ENCODE measurements around the gene MYOM3. TPM values are rescaled to one million over a fixed set of nuclear protein-coding genes. Genes with fewer than 3 reads are reported as not detected.

The MYOM3 gene
- total RNA-seq, 1 experiment from 2014 or later = not detected

DNA sequence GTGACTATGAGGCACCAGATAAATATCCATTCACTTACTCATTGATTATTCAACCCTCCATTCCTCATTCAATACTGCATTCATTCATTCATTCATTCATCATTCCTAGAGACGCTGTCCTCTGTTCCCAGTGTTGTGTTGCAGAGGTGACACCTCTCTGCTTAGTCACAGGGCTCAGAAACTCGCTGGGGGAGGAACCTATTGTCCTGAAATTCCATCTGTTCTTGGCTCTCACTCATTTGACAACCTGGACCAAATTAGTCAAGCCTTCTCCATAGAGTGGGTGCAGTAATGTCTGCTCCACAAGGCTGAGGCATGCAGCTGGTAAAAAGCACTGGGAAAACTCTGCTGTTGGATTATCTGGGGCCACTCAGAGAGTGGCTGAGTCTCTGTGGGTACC lies 49.7 kb downstream of the MYOM3 start:
- CTCF ChIA-PET = no interaction called here
- Histone ChIP-seq H3K9me3 (ENCODE audit: low read depth, low read length, poor library complexity, severe bottlenecking) (no peaks in the 10 kb centered on the region), H3K4me1 (ENCODE audit: insufficient read depth, low read length, poor library complexity, severe bottlenecking) (no peaks in the 10 kb centered on the region), H3K27me3 (replicated peaks; ENCODE audit: insufficient read depth, low read depth, low read length, poor library complexity) (no peaks in the 10 kb centered on the region), H3K27ac (ENCODE audit: low read depth, low read length, poor library complexity, severe bottlenecking) (no peak overlapping the region), H3K36me3 (ENCODE audit: insufficient read depth, low read length, poor library complexity, severe bottlenecking) (no peaks in the 10 kb centered on the region), H3K4me3 (ENCODE audit: low read depth, low read length, poor library complexity, severe bottlenecking) (no peak overlapping the region)
- intact Hi-C loops (cut with micrococcal nuclease; ENCODE audit: unreplicated experiment) = no loop called here
- BruUV-seq (replicated peaks) = no TSS peak
- DNase-seq (ENCODE audit: low spot score) = no peak
- TF ChIP-seq EZH2 (IDR thresholded peaks at IDR 0.05; ENCODE audit: borderline replicate concordance, low read depth, low read length, poor library complexity, severe bottlenecking) = no peak
- TF ChIP-seq, protein P1, sequence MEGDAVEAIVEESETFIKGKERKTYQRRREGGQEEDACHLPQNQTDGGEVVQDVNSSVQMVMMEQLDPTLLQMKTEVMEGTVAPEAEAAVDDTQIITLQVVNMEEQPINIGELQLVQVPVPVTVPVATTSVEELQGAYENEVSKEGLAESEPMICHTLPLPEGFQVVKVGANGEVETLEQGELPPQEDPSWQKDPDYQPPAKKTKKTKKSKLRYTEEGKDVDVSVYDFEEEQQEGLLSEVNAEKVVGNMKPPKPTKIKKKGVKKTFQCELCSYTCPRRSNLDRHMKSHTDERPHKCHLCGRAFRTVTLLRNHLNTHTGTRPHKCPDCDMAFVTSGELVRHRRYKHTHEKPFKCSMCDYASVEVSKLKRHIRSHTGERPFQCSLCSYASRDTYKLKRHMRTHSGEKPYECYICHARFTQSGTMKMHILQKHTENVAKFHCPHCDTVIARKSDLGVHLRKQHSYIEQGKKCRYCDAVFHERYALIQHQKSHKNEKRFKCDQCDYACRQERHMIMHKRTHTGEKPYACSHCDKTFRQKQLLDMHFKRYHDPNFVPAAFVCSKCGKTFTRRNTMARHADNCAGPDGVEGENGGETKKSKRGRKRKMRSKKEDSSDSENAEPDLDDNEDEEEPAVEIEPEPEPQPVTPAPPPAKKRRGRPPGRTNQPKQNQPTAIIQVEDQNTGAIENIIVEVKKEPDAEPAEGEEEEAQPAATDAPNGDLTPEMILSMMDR (conservative IDR thresholded peaks at IDR 0.05; ENCODE audit: low read depth, low read length) = no peak
- POLR2A ChIA-PET (ENCODE audit: low non-redundant PET) = no interaction called here

DNA sequence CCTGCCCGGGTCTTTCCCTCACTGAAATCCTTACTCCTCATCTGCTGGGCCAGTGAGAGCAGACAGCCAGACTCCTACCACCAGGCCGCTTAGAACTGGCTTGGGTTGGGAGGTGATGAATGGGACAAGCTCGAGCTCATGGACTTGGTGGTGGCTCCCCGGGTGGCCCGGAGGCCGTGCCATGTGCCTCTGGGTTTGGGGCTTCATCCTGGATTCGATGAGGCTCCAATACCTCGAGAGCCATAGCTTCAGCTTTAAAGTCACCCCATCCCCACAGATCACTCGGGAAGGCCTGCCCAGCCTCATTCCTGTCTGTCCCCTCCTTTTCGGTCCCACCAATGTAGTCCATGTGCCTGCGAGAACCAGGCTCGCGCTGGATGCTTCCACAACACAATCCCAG lies 51.5 kb downstream of the MYOM3 start:
- ChIA-PET POLR2A (ENCODE audit: low non-redundant PET) (interaction anchor here (0.6 kb wide), 1 partner anchor 346 kb away, joined by 3 read pairs; no protein-coding TSS in a partner anchor), CTCF (interaction anchor here (1.3 kb wide), 1 partner anchor 11 kb away, joined by 4 read pairs; no protein-coding TSS in a partner anchor)
- Histone ChIP-seq H3K9me3 (ENCODE audit: low read depth, low read length, poor library complexity, severe bottlenecking) (no peaks in the 10 kb centered on the region), H3K27ac (ENCODE audit: low read depth, low read length, poor library complexity, severe bottlenecking) (no peak overlapping the region), H3K27me3 (replicated peaks; ENCODE audit: insufficient read depth, low read depth, low read length, poor library complexity) (no peaks in the 10 kb centered on the region), H3K36me3 (ENCODE audit: insufficient read depth, low read length, poor library complexity, severe bottlenecking) (no peaks in the 10 kb centered on the region), H3K4me3 (ENCODE audit: low read depth, low read length, poor library complexity, severe bottlenecking) (no peak overlapping the region), H3K4me1 (ENCODE audit: insufficient read depth, low read length, poor library complexity, severe bottlenecking) (no peaks in the 10 kb centered on the region)
- no peak for DNase-seq (ENCODE audit: low spot score)
- intact Hi-C loops (cut with micrococcal nuclease; ENCODE audit: unreplicated experiment) = no loop called here
- no peak for TF ChIP-seq EZH2 (IDR thresholded peaks at IDR 0.05; ENCODE audit: borderline replicate concordance, low read depth, low read length, poor library complexity, severe bottlenecking)
- TF ChIP-seq, protein P1 (conservative IDR thresholded peaks at IDR 0.05; ENCODE audit: low read depth, low read length) = no peak
- no TSS peak for BruUV-seq (replicated peaks)

DNA sequence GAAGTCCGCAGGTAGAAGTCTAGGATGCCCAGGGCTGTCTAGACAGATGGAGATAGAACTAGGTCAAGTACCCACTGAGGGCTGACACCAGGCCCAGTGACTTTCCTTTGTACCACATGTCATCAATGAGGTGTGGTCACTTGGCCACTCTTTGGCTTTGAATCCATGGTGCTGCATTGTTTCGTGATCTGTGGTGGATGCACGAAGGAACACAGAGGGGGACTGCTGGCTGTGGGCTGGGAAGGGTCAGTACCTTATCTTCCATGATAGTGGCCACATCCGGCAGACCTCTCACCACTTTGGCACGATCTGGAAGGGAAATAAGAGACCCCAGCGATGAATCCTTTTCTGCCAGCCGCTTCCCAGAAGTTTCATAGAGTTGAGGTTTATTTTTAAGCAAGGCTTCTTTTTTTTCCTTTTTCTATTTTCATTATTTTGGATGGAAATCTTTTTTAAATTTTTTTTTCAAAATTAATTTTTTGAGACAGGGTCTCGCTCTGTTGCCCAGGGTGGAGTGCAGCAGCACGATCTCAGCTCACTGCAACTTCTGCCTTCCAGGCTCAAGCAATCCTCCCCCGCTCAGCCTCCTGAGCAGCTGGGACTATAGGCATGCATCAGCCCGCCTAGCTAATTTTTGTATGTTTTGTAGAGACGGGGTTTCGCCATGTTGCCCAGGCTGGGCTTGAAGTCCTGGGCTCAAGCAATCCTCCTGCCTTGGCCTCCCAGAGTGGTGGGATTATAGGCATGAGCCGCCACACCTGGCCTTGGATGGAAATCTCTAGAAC lies 53.1 kb downstream of the MYOM3 start:
- intact Hi-C loops (cut with micrococcal nuclease; ENCODE audit: unreplicated experiment) = no loop called here
- ChIA-PET POLR2A (ENCODE audit: low non-redundant PET) (no interaction called here), CTCF (no interaction called here)
- no peak for DNase-seq (ENCODE audit: low spot score)
- H3K4me3 ChIP-seq (ENCODE audit: low read depth, low read length, poor library complexity, severe bottlenecking) = no peak overlapping the region
- no peak for TF ChIP-seq EZH2 (IDR thresholded peaks at IDR 0.05; ENCODE audit: borderline replicate concordance, low read depth, low read length, poor library complexity, severe bottlenecking)
- TF ChIP-seq, protein P1 (conservative IDR thresholded peaks at IDR 0.05; ENCODE audit: low read depth, low read length) = no peak
- no peaks in the 10 kb centered on the region for H3K4me1 ChIP-seq (ENCODE audit: insufficient read depth, low read length, poor library complexity, severe bottlenecking)
- H3K36me3 ChIP-seq (ENCODE audit: insufficient read depth, low read length, poor library complexity, severe bottlenecking) = no peaks in the 10 kb centered on the region
- no peak overlapping the region for H3K27ac ChIP-seq (ENCODE audit: low read depth, low read length, poor library complexity, severe bottlenecking)
- H3K27me3 ChIP-seq (replicated peaks; ENCODE audit: insufficient read depth, low read depth, low read length, poor library complexity) = no peaks in the 10 kb centered on the region
- H3K9me3 ChIP-seq (ENCODE audit: low read depth, low read length, poor library complexity, severe bottlenecking) = no peaks in the 10 kb centered on the region
- BruUV-seq (replicated peaks) = no TSS peak

Measured in A673 (cell line).